Neuronal stem cell (in vitro differentiated cells): ENCODE measurements around the gene ZFR.
"Not testable (repeated sequence)": the region's sequence is repeated elsewhere in the genome, so short reads cannot be mapped to it uniquely, and the experiment has no call there.

Experiments
- DNase-seq: peaks from one replicate; pipeline ENCODE4 v3.0.0-alpha.2; 2013; ENCODE audit warnings: low spot score
- H2AFZ ChIP-seq: one replicate; pipeline ENCODE4 v1.6.1; 2013; ENCODE audit warnings: mild to moderate bottlenecking, low read length, inconsistent platforms
- H2AK5ac ChIP-seq: 2 replicates; pipeline ENCODE4 v1.6.1; 2013; ENCODE audit warnings: low read depth, mild to moderate bottlenecking, inconsistent platforms, low read length, moderate library complexity, mixed read lengths
- H2BK120ac ChIP-seq: 2 replicates; pipeline ENCODE4 v1.6.1; 2013; ENCODE audit warnings: low read depth, mild to moderate bottlenecking, inconsistent platforms, low read length, moderate library complexity, mixed read lengths
- H2BK12ac ChIP-seq: one replicate; pipeline ENCODE4 v1.6.1; 2013; ENCODE audit warnings: low read length, inconsistent platforms
- H2BK15ac ChIP-seq: 2 replicates; pipeline ENCODE4 v1.6.1; 2013; ENCODE audit warnings: mild to moderate bottlenecking, low read length, inconsistent platforms, mixed read lengths
- H2BK5ac ChIP-seq: one replicate; pipeline ENCODE4 v1.6.1; 2013; ENCODE audit warnings: inconsistent platforms, mild to moderate bottlenecking, low read length, moderate library complexity
- H3K14ac ChIP-seq: one replicate; pipeline ENCODE4 v1.6.1; 2013; ENCODE audit warnings: low read length, inconsistent platforms
- H3K18ac ChIP-seq: 2 replicates; pipeline ENCODE4 v1.6.1; 2013; ENCODE audit warnings: low read length, inconsistent platforms
- H3K23ac ChIP-seq: 2 replicates; pipeline ENCODE4 v1.6.1; 2013; ENCODE audit warnings: low read depth, mild to moderate bottlenecking, mixed read lengths, low read length, inconsistent platforms; ENCODE audit not compliant: poor library complexity
- H3K27ac ChIP-seq: replicated peaks from 3 replicates; pipeline ENCODE4 v1.5.1; 2013; ENCODE audit warnings: low read length, inconsistent platforms
- H3K27me3 ChIP-seq, 3 experiments: 2 replicates each; pipeline ENCODE4 v1.6.1; 2013; ENCODE audit warnings: low read length in 3 of 3, mild to moderate bottlenecking in 2 of 3, inconsistent platforms in 1 of 3, low read depth in 1 of 3, mixed read lengths in 1 of 3, moderate library complexity in 1 of 3; ENCODE audit not compliant: control insufficient read depth in 3 of 3, insufficient read depth in 3 of 3
- H3K36me3 ChIP-seq, 2 donors: replicated peaks in 1 of 2; 2 replicates each; pipeline ENCODE4 v1.6.1; 2013; ENCODE audit warnings: low read length in 2 of 2; ENCODE audit not compliant: control insufficient read depth in 2 of 2, insufficient read depth in 2 of 2
- H3K4ac ChIP-seq: 2 replicates; pipeline ENCODE4 v1.6.1; 2013; ENCODE audit warnings: inconsistent platforms, mild to moderate bottlenecking, low read length, moderate library complexity
- H3K4me1 ChIP-seq, 2 donors: 1 replicate in 1 of 2; 2 replicates in 1 of 2; pipeline ENCODE4 v1.6.1; 2013; ENCODE audit warnings: low read length in 2 of 2, low read depth in 1 of 2; ENCODE audit not compliant: control insufficient read depth in 2 of 2, insufficient read depth in 1 of 2
- H3K4me2 ChIP-seq: one replicate; pipeline ENCODE4 v1.6.1; 2013; ENCODE audit warnings: mild to moderate bottlenecking, low read length, inconsistent platforms; ENCODE audit not compliant: insufficient read depth, poor library complexity, severe bottlenecking
- H3K4me3 ChIP-seq, 2 donors: 2 replicates each; pipeline ENCODE4 v1.5.1; 2013; ENCODE audit warnings: low read length in 2 of 2, mild to moderate bottlenecking in 2 of 2, inconsistent platforms in 1 of 2, moderate library complexity in 1 of 2
- H3K79me1 ChIP-seq: one replicate; pipeline ENCODE4 v1.6.1; 2013; ENCODE audit warnings: low read depth, mild to moderate bottlenecking, inconsistent platforms, low read length, moderate library complexity
- H3K9ac ChIP-seq: one replicate; pipeline ENCODE4 v1.6.1; 2013; ENCODE audit warnings: mild to moderate bottlenecking, low read depth, low read length, inconsistent platforms; ENCODE audit not compliant: poor library complexity
- H3K9me3 ChIP-seq, 2 donors: replicated peaks in 1 of 2; 2 replicates each; pipeline versions ENCODE3 to v1.6.1; 2013; ENCODE audit warnings: low read length in 2 of 2, mild to moderate bottlenecking in 2 of 2, inconsistent platforms in 1 of 2, low read depth in 1 of 2, mixed read lengths in 1 of 2, moderate library complexity in 1 of 2; ENCODE audit not compliant: control insufficient read depth in 2 of 2, insufficient read depth in 1 of 2
- H4K8ac ChIP-seq: one replicate; pipeline ENCODE4 v1.6.1; 2013; ENCODE audit warnings: low read depth, mild to moderate bottlenecking, inconsistent platforms, low read length, moderate library complexity
- H4K91ac ChIP-seq: one replicate; pipeline ENCODE4 v1.6.1; 2013; ENCODE audit warnings: low read length, low read depth, mild to moderate bottlenecking, inconsistent platforms; ENCODE audit not compliant: poor library complexity
- WGBS, 2 donors: extraction: QIAGEN DNeasy Blood & Tissue Kit; methylation state at CpG; one replicate each; pipeline ENCODE4 v1.1.7; 2013; ENCODE audit warnings: missing lambda C conversion rate in 2 of 2, mixed read lengths in 1 of 2; ENCODE audit not compliant: insufficient read length in 2 of 2, insufficient replicate concordance in 1 of 2; ENCODE audit errors: extremely low coverage in 2 of 2; 5-methylcytosine and 5-hydroxymethylcytosine counted together

The ZFR gene

GRCh38 chr5:32400401-32400800, 44.1 kb downstream of the ZFR start:
- no CpG with 5 or more reads among the region's 1 CpG for whole genome bisulfite sequencing, 2 donors
- H3K18ac ChIP-seq, result no peak overlapping the region
- no peak overlapping the region for H3K27ac ChIP-seq
- H3K79me1 ChIP-seq, result no peaks in the 10 kb centered on the region
- no peak overlapping the region for H2BK15ac ChIP-seq
- H2BK12ac ChIP-seq, result no peak overlapping the region
- H3K4ac ChIP-seq, result no peak overlapping the region
- no peak overlapping the region for H2BK5ac ChIP-seq
- H3K36me3 ChIP-seq, result peaks cover 41 to 98% of the 10 kb centered on the region in 2 donors
- H3K4me2 ChIP-seq, result no peak overlapping the region
- no peak overlapping the region for H2AK5ac ChIP-seq
- peaks cover 0 to 2% of the 10 kb centered on the region in 2 donors for H3K9me3 ChIP-seq
- no peaks in the 10 kb centered on the region for H3K27me3 ChIP-seq
- H3K9ac ChIP-seq, result peak overlapping the region; percentile 44
- H2BK120ac ChIP-seq, result no peak overlapping the region
- no peak overlapping the region for H3K23ac ChIP-seq
- no peak overlapping the region for H4K8ac ChIP-seq
- DNase-seq, result no peak
- H2AFZ ChIP-seq, result no peak overlapping the region
- H3K14ac ChIP-seq, result no peak overlapping the region
- no peaks in the 10 kb centered on the region for H3K4me1 ChIP-seq
- H4K91ac ChIP-seq, result no peak overlapping the region
- H3K4me3 ChIP-seq, result no peak overlapping the region

DNA sequence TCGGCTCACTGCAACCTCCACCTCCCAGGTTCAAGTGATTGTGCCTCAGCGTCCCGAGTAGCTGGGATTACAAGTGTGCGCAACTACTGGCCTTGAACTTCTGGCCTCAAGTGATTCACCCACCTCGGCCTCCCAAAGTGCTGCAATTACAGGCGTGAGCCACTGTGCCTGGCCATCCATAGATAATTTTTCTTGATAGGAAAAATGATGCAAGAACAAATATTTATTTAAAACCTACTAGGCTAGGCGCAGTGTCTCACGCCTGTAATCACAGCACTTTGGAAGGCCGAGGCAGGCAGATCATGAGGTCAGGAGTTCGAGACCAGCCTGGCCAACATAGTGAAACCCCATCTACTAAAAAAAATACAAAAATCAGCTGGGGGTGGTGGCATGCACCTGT, 45.8 kb downstream of the ZFR start:
- not testable (repeated sequence) for H2AFZ ChIP-seq, DNase-seq, H2BK120ac ChIP-seq, H2BK12ac ChIP-seq, H4K91ac ChIP-seq, H3K27ac ChIP-seq, H3K18ac ChIP-seq, H4K8ac ChIP-seq, H3K9ac ChIP-seq, H2BK15ac ChIP-seq, H3K14ac ChIP-seq, H2AK5ac ChIP-seq, H3K4me3 ChIP-seq, H3K4me2 ChIP-seq, H3K23ac ChIP-seq, H3K9me3 ChIP-seq, H3K79me1 ChIP-seq, H2BK5ac ChIP-seq, H3K27me3 ChIP-seq, H3K4ac ChIP-seq, H3K4me1 ChIP-seq
- peaks cover 32 to 98% of the 10 kb centered on the region in 2 donors for H3K36me3 ChIP-seq
- no CpG with 5 or more reads among the region's 10 CpGs for WGBS, 2 donors

DNA sequence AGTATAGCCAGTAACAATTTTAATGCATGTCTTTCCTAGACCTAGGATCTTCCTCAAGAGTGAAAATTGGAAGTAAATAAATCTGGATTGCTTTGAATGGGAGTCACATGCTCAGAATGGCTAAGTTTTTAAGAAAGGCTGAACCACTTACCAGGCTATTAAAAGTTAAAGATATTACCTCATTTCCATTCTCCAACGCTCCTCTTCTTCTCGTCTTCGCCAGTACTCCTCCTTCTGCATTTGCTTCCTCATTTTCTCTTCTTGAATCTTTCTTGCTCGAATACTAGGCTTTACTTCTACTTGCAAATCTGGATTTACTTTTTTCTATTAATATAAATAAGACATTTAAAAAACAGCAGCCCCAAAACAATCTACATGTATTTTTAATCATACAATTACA, 49.6 kb downstream of the ZFR start:
- no peak overlapping the region for H3K9ac ChIP-seq
- WGBS, 2 donors, result 100% methylated on average over 3 of the region's 4 CpGs; no CpG with 5 or more reads in 1 of the 2 donors
- no peak overlapping the region for H3K18ac ChIP-seq
- no peak overlapping the region for H2BK12ac ChIP-seq
- no peak overlapping the region for H2AFZ ChIP-seq
- H3K36me3 ChIP-seq, result peaks cover 26 to 98% of the 10 kb centered on the region in 2 donors
- H3K4me1 ChIP-seq, result no peaks in the 10 kb centered on the region
- H3K79me1 ChIP-seq, result no peaks in the 10 kb centered on the region
- H4K91ac ChIP-seq, result no peak overlapping the region
- H4K8ac ChIP-seq, result no peak overlapping the region
- H3K27ac ChIP-seq, result no peak overlapping the region
- H3K4me2 ChIP-seq, result no peak overlapping the region
- no peak overlapping the region for H2BK120ac ChIP-seq
- no peak overlapping the region for H3K4ac ChIP-seq
- H3K27me3 ChIP-seq, result no peaks in the 10 kb centered on the region
- H3K23ac ChIP-seq, result no peak overlapping the region
- no peak for DNase-seq
- H2BK5ac ChIP-seq, result no peak overlapping the region
- no peak overlapping the region for H3K14ac ChIP-seq
- no peak overlapping the region for H2AK5ac ChIP-seq
- H3K9me3 ChIP-seq, result peaks cover 0 to 2% of the 10 kb centered on the region in 2 donors
- H2BK15ac ChIP-seq, result no peak overlapping the region
- no peak overlapping the region for H3K4me3 ChIP-seq

DNA sequence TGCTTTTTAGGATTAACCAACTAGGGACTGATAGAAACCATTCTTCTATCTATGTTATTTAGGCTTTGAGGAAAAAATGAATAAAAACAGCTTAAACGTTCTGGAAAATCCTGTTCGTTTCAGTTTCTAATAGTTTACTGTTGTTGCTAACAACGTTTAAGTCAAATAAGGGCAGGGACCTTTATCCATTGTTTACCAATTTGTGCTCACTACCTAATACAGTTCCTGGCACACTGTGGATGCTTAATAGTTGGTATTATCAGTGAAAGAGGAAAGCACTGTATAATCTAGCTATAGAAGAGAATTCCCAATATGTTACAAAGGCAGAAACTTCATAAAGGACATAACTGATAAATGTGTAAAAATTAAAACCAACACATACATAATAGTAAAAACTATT, 52.5 kb downstream of the ZFR start:
- H4K8ac ChIP-seq, result no peak overlapping the region
- no peak overlapping the region for H4K91ac ChIP-seq
- no peak overlapping the region for H2BK12ac ChIP-seq
- H3K4me2 ChIP-seq, result no peak overlapping the region
- no peak overlapping the region for H3K9ac ChIP-seq
- no peak for DNase-seq
- no peak overlapping the region for H2AK5ac ChIP-seq
- no peaks in the 10 kb centered on the region for H3K9me3 ChIP-seq
- peaks cover 27 to 100% of the 10 kb centered on the region in 2 donors for H3K36me3 ChIP-seq
- WGBS, 2 donors, result no CpG with 5 or more reads among the region's 3 CpGs
- H2BK120ac ChIP-seq, result no peak overlapping the region
- no peak overlapping the region for H2BK15ac ChIP-seq
- no peak overlapping the region for H2BK5ac ChIP-seq
- no peak overlapping the region for H3K27ac ChIP-seq
- no peak overlapping the region for H3K4ac ChIP-seq
- H3K4me1 ChIP-seq, result no peaks in the 10 kb centered on the region
- no peak overlapping the region for H3K4me3 ChIP-seq
- H3K23ac ChIP-seq, result no peak overlapping the region
- H3K79me1 ChIP-seq, result no peaks in the 10 kb centered on the region
- H3K27me3 ChIP-seq, result no peaks in the 10 kb centered on the region
- no peak overlapping the region for H3K18ac ChIP-seq
- H3K14ac ChIP-seq, result no peak overlapping the region
- H2AFZ ChIP-seq, result no peak overlapping the region
